Liver (tissue), 3 donors: ENCODE results near the gene MRPL58.

ENCODE experiments used
- JUND ChIP-seq, 2 donors: IDR thresholded peaks; 2 replicates each; pipeline ENCODE4 v1.6.1; 2016; ENCODE audit warnings: antibody characterized with exemption in 2 of 2
- MAX ChIP-seq: IDR thresholded peaks from 2 replicates; pipeline ENCODE4 v1.6.1; 2016; ENCODE audit warnings: antibody characterized with exemption
- RAD21 ChIP-seq, 2 donors: IDR thresholded peaks; 2 replicates each; pipeline ENCODE4 v1.6.1; 2016; ENCODE audit warnings: antibody characterized with exemption in 2 of 2, mild to moderate bottlenecking in 2 of 2
- TF ChIP-seq, protein P1 (sequence below): IDR thresholded peaks from 2 replicates; pipeline ENCODE4 v1.6.1; 2016; ENCODE audit warnings: antibody characterized with exemption
- TF ChIP-seq, protein P2 (sequence below): fragments of 150-350 bp; IDR thresholded peaks from 2 replicates; pipeline ENCODE4 v1.5.1; 2017; ENCODE audit warnings: improper control_type of control experiment, low read depth, low read length; ENCODE audit not compliant: missing input control
- TF ChIP-seq, protein P3 (sequence below): IDR thresholded peaks from 2 replicates; pipeline ENCODE4 v1.6.1; 2016; ENCODE audit warnings: antibody characterized with exemption, mild to moderate bottlenecking
- donor health status: healthy.
- donor health status: healthy.

DNA sequence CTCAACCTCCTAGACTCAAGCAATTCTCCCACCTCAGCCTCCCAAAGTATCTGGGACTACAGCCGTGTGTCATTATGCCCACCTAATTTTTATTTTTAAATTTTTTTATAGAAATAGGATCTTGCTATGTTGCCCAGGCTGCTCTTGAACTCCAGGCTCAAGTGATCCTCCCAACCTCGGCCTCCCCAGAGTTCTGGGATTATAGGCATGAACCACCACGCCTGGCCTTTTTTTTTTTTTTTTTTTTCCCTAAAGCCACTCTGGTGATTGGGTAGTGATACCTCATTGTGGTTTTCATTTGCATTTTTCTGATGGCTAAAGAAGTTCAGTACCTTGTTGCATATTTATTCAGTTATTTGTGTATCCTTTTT lies 26.3 kb upstream of the MRPL58 start:
- TF ChIP-seq RAD21 (IDR thresholded peaks at IDR 0.05) (no peak), JUND (IDR thresholded peaks at IDR 0.05) (no peak), MAX (no peak)
- TF ChIP-seq, protein P1, sequence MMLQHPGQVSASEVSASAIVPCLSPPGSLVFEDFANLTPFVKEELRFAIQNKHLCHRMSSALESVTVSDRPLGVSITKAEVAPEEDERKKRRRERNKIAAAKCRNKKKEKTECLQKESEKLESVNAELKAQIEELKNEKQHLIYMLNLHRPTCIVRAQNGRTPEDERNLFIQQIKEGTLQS = no peak
- TF ChIP-seq, protein P2, sequence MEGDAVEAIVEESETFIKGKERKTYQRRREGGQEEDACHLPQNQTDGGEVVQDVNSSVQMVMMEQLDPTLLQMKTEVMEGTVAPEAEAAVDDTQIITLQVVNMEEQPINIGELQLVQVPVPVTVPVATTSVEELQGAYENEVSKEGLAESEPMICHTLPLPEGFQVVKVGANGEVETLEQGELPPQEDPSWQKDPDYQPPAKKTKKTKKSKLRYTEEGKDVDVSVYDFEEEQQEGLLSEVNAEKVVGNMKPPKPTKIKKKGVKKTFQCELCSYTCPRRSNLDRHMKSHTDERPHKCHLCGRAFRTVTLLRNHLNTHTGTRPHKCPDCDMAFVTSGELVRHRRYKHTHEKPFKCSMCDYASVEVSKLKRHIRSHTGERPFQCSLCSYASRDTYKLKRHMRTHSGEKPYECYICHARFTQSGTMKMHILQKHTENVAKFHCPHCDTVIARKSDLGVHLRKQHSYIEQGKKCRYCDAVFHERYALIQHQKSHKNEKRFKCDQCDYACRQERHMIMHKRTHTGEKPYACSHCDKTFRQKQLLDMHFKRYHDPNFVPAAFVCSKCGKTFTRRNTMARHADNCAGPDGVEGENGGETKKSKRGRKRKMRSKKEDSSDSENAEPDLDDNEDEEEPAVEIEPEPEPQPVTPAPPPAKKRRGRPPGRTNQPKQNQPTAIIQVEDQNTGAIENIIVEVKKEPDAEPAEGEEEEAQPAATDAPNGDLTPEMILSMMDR = no peak
- TF ChIP-seq, protein P3, sequence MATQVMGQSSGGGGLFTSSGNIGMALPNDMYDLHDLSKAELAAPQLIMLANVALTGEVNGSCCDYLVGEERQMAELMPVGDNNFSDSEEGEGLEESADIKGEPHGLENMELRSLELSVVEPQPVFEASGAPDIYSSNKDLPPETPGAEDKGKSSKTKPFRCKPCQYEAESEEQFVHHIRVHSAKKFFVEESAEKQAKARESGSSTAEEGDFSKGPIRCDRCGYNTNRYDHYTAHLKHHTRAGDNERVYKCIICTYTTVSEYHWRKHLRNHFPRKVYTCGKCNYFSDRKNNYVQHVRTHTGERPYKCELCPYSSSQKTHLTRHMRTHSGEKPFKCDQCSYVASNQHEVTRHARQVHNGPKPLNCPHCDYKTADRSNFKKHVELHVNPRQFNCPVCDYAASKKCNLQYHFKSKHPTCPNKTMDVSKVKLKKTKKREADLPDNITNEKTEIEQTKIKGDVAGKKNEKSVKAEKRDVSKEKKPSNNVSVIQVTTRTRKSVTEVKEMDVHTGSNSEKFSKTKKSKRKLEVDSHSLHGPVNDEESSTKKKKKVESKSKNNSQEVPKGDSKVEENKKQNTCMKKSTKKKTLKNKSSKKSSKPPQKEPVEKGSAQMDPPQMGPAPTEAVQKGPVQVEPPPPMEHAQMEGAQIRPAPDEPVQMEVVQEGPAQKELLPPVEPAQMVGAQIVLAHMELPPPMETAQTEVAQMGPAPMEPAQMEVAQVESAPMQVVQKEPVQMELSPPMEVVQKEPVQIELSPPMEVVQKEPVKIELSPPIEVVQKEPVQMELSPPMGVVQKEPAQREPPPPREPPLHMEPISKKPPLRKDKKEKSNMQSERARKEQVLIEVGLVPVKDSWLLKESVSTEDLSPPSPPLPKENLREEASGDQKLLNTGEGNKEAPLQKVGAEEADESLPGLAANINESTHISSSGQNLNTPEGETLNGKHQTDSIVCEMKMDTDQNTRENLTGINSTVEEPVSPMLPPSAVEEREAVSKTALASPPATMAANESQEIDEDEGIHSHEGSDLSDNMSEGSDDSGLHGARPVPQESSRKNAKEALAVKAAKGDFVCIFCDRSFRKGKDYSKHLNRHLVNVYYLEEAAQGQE = no peak
